Neural cell (in vitro differentiated cells): ENCODE results near the gene PHF5A. TPM values are rescaled to one million over a fixed set of nuclear protein-coding genes. Genes with fewer than 3 reads are reported as not detected.
"Not testable (repeated sequence)": the region's sequence is repeated elsewhere in the genome, so short reads cannot be mapped to it uniquely, and the experiment has no call there.

Experiments
- H2AFZ ChIP-seq: fragments of 200-600, 300-800 bp; sonication (generic), shearing (Covaris generic); 2 replicates; pipeline ENCODE4 v1.6.0; 2014; ENCODE audit warnings: low read depth, mild to moderate bottlenecking, antibody characterized with exemption, low read length, moderate library complexity
- H3F3A ChIP-seq: fragments of 200-600 bp; shearing (Covaris generic); 2 replicates; pipeline ENCODE4 v1.6.1; 2016; ENCODE audit warnings: mild to moderate bottlenecking, moderate library complexity, mixed read lengths, antibody characterized with exemption, low read length; ENCODE audit not compliant: insufficient read depth, poor library complexity, severe bottlenecking
- H3K27ac ChIP-seq: fragments of 200-600, 300-800 bp; sonication (generic), shearing (Covaris generic); 2 replicates; pipeline ENCODE4 v1.5.1; 2014; ENCODE audit warnings: mild to moderate bottlenecking, low read length, moderate library complexity
- H3K27me3 ChIP-seq: fragments of 300-800, 200-600 bp; sonication (generic), shearing (Covaris generic); 2 replicates; pipeline ENCODE4 v1.6.0; 2014; ENCODE audit warnings: mild to moderate bottlenecking, low read depth, low read length, moderate library complexity; ENCODE audit not compliant: insufficient read depth
- H3K36me3 ChIP-seq: fragments of 300-800, 200-600 bp; sonication (generic), shearing (Covaris generic); 2 replicates; pipeline ENCODE4 v1.5.1; 2014; ENCODE audit warnings: mild to moderate bottlenecking, antibody characterized with exemption, low read length, moderate library complexity; ENCODE audit not compliant: insufficient read depth
- H3K4me2 ChIP-seq: fragments of 300-800, 200-600 bp; sonication (generic), shearing (Covaris generic); 2 replicates; pipeline ENCODE4 v1.6.0; 2014; ENCODE audit warnings: mild to moderate bottlenecking, low read length
- H3K4me3 ChIP-seq: fragments of 300-800, 200-600 bp; sonication (generic), shearing (Covaris generic); 2 replicates; pipeline ENCODE4 v1.5.1; 2014; ENCODE audit warnings: mild to moderate bottlenecking, low read length, moderate library complexity
- H3K79me2 ChIP-seq: fragments of 200-600 bp; shearing (Covaris generic); replicated peaks from 2 replicates; pipeline ENCODE4 v1.6.0; 2014; ENCODE audit warnings: mild to moderate bottlenecking, low read length, moderate library complexity; ENCODE audit not compliant: insufficient read depth
- H3K9ac ChIP-seq: fragments of 300-800, 200-600 bp; sonication (generic), shearing (Covaris generic); 2 replicates; pipeline ENCODE4 v1.6.1; 2016; ENCODE audit warnings: mild to moderate bottlenecking, low read length, mixed read lengths
- H3K9me2 ChIP-seq: fragments of 200-600 bp; shearing (Covaris generic); 2 replicates; pipeline ENCODE4 v1.6.1; 2016; ENCODE audit warnings: mild to moderate bottlenecking, low read length, mixed read lengths; ENCODE audit not compliant: insufficient read depth
- H3K9me3 ChIP-seq: fragments of 200-600, 300-800 bp; sonication (generic), shearing (Covaris generic); 2 replicates; pipeline ENCODE4 v1.6.1; 2016; ENCODE audit warnings: mild to moderate bottlenecking, mixed run types, low read length, moderate library complexity, mixed read lengths
- H4K20me1 ChIP-seq: fragments of 200-600 bp; shearing (Covaris generic); 2 replicates; pipeline ENCODE4 v1.6.1; 2016; ENCODE audit warnings: mild to moderate bottlenecking, mixed run types; ENCODE audit not compliant: insufficient read depth
- CTCF ChIP-seq: fragments of 450-650 bp; IDR thresholded peaks from 2 replicates; pipeline ENCODE4 v1.5.1; 2014; ENCODE audit warnings: antibody characterized with exemption, mild to moderate bottlenecking, moderate library complexity; ENCODE audit not compliant: poor library complexity, severe bottlenecking
- EP300 ChIP-seq: fragments of 450-650 bp; conservative IDR thresholded peaks from 2 replicates; pipeline ENCODE4 v1.6.1; 2014; ENCODE audit warnings: antibody characterized with exemption, mild to moderate bottlenecking, moderate library complexity; ENCODE audit not compliant: poor library complexity, severe bottlenecking
- EZH2 ChIP-seq: fragments of 200-600, 300-800 bp; shearing (Covaris generic), sonication (generic); IDR thresholded peaks from 2 replicates; pipeline ENCODE4 v1.6.1; 2014; ENCODE audit warnings: antibody characterized with exemption, low read length, borderline replicate concordance, mild to moderate bottlenecking; ENCODE audit not compliant: insufficient read depth, poor library complexity, severe bottlenecking
- MXI1 ChIP-seq: fragments of 450-650 bp; conservative IDR thresholded peaks from 2 replicates; pipeline ENCODE4 v1.6.1; 2014; ENCODE audit warnings: antibody characterized with exemption, mild to moderate bottlenecking; ENCODE audit not compliant: poor library complexity, severe bottlenecking
- POLR2AphosphoS5 ChIP-seq: IDR thresholded peaks from 2 replicates; pipeline ENCODE4 v1.6.1; 2012
- RAD21 ChIP-seq: fragments of 450-650 bp; conservative IDR thresholded peaks from 2 replicates; pipeline ENCODE4 v1.6.1; 2014; ENCODE audit warnings: antibody characterized with exemption, mild to moderate bottlenecking, moderate library complexity
- REST ChIP-seq: IDR thresholded peaks from 2 replicates; pipeline ENCODE4 v1.6.1; 2012; ENCODE audit warnings: borderline replicate concordance
- SMC3 ChIP-seq: fragments of 450-650 bp; conservative IDR thresholded peaks from 2 replicates; pipeline ENCODE4 v1.6.1; 2014; ENCODE audit warnings: antibody characterized with exemption, mild to moderate bottlenecking, moderate library complexity; ENCODE audit not compliant: poor library complexity
- TAF1 ChIP-seq: IDR thresholded peaks from 2 replicates; pipeline ENCODE4 v1.6.1; 2012; ENCODE audit warnings: low read depth
- polyA plus RNA-seq: library from polyadenylated mRNA; depleted of rRNA; stranded (reverse); fragments of >200 nt; gene quantifications from 2 replicates; pipeline ENCODE4 v1.2.3, GENCODE V29; 2014

Gene PHF5A
- polyA plus RNA-seq, 1 donor from 2014 or later = 148 TPM

DNA sequence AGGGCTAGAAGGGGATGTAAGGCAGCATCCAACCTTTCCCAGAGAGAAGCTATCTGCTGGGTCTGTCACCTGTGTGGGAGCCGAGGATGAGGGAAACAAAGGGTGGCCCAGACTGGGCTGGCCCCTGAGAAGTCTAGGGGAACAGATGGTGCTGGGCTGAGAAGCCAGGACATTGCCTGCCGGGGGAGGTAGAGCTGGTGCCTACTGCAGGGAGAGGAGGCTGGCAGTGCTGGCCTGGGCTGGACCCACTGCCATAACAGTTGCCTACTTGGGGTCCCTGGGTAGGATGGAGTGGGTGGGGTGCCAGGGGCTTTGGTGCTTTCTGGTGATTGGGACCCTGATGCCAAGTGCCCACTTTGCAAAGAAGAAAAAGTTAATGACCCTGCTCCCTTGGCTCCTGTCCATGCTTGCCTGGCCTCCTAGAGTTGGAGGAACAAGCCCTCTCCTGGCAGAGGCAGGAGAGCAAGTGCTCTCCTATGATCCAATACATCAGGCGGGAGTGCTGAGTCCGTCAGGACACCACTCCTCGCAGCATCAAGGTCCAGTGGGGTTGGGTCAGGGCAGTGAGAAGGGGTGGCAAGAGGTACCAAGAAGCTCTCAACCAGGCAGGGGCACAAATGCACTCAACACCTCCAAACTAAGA, 34.0 kb downstream of the PHF5A start:
- H3K36me3 ChIP-seq = not testable (repeated sequence)
- H3K79me2 ChIP-seq = peaks cover 26% of the 10 kb centered on the region

GRCh38 chr22:41433480-41433879, 35.0 kb downstream of the PHF5A start:
- not testable (repeated sequence) for H4K20me1 ChIP-seq, H3K36me3 ChIP-seq, H3K9ac ChIP-seq, H3K27me3 ChIP-seq, H3K4me2 ChIP-seq, H3K9me2 ChIP-seq, H2AFZ ChIP-seq, H3K9me3 ChIP-seq, H3K4me3 ChIP-seq, H3K27ac ChIP-seq, H3F3A ChIP-seq
- peaks cover 19% of the 10 kb centered on the region for H3K79me2 ChIP-seq

More for the DNA sequence above, 34.0 kb downstream of the PHF5A start:
- H4K20me1 ChIP-seq, H3K4me2 ChIP-seq, H3K27me3 ChIP-seq, H3K4me3 ChIP-seq, H3K27ac ChIP-seq, H3K9me2 ChIP-seq, H3K9ac ChIP-seq, H3K9me3 ChIP-seq, H2AFZ ChIP-seq, H3F3A ChIP-seq: not testable (repeated sequence)

DNA sequence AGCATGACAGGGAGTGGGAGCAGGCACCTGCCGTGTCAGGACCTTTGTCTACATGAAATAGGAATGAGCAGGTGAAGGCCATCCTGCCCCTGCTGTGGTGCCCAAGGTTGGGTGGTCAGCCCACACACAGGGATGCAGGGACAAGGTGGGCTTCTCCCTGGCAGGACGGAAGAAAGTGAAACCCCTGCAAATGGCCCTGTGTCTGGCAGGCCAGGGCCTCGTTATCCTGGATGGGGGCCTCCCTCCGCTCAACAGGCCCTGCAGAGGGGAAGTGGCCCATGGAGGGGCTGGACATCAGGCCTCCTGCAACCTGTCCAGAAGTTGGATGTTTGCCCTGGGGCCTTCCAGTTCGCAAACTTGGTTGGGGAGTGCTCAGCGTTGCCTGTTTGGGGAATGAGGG, 36.8 kb downstream of the PHF5A start:
- no peaks in the 10 kb centered on the region for H3K27me3 ChIP-seq
- H3K4me2 ChIP-seq = no peak overlapping the region
- no peaks in the 10 kb centered on the region for H3K36me3 ChIP-seq
- TF ChIP-seq EP300 = no peak
- no peaks in the 10 kb centered on the region for H4K20me1 ChIP-seq
- no peak overlapping the region for H3K9ac ChIP-seq
- H3K27ac ChIP-seq = no peak overlapping the region
- no peaks in the 10 kb centered on the region for H3F3A ChIP-seq
- no peak overlapping the region for H2AFZ ChIP-seq
- no peak overlapping the region for H3K4me3 ChIP-seq
- H3K79me2 ChIP-seq = peaks cover 9% of the 10 kb centered on the region
- H3K9me3 ChIP-seq = no peaks in the 10 kb centered on the region
- no peaks in the 10 kb centered on the region for H3K9me2 ChIP-seq

- Histone ChIP-seq H3K9me2 (no peaks in the 10 kb centered on the region), H3F3A (no peaks in the 10 kb centered on the region), H2AFZ (no peak overlapping the region), H4K20me1 (no peaks in the 10 kb centered on the region), H3K9ac (no peak overlapping the region), H3K79me2 (peaks cover 5% of the 10 kb centered on the region), H3K4me2 (no peak overlapping the region), H3K27ac (no peak overlapping the region), H3K4me3 (no peak overlapping the region), H3K9me3 (no peaks in the 10 kb centered on the region), H3K36me3 (no peaks in the 10 kb centered on the region), H3K27me3 (no peaks in the 10 kb centered on the region)
- no peak for TF ChIP-seq EP300
- TF ChIP-seq EZH2 = no peak
- TF ChIP-seq TAF1 = no peak
- no peak for TF ChIP-seq MXI1
- TF ChIP-seq SMC3 = no peak
- TF ChIP-seq CTCF = no peak
- TF ChIP-seq POLR2AphosphoS5 = no peak
- no peak for TF ChIP-seq REST
- no peak for TF ChIP-seq RAD21
These were observed 38.5 kb downstream of the PHF5A start for GRCh38 chr22:41429951-41430332.
